IPS DF 4.7 (cell line): Measurements from ENCODE around the gene ADSS1.
A peak's percentile ranks its signal among the peaks of the same experiment; 100 is the strongest.

Experiments used
- DNase-seq: peaks from one replicate; pipeline ENCODE4 v3.0.0-alpha.2; 2013; ENCODE audit warnings: low spot score; ENCODE audit errors: extremely low read depth

Gene ADSS1

DNA sequence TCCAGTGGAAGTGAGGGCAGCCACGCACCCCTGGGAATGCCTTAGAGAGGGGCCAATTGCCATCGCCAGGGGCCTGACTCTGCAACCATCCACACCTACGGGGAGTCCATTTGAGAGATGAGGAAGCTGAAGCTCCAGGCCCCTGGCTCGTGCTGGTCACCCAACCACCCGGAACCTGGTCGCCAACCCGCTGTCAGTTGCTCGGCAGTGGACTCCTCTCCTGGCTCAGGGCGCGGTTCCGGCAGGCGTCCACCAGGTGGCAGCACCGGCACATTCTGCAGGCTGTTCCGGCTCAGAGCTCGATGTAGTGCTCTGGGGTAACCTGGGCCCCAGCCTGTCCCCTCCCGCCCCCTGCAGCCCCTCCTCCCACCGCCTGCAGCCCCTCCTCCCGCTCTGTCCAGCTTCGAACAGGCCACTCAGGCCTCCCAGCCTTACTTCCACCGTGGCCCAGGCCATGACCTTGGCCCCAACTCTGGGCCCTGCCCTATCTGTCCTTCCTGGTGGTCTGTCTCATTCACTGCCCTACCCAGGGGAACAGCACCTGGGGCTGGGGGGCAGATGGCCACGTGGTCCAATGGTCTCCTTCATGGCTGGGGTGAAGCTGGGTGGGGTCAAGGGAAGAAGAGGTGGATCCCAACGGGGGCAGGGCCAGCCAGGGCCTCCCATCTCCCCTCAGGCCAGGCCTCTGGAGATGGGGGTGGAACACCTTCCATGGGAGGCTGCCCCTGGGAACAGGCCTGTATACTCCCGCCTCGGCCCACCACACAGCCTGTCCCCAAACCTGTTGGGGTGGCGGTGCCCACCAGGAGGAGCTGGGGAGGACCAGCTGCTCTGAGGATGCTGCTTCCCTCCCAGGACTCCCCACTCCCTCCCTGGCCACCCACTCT lies 44.7 kb downstream of the ADSS1 start:
- peak; percentile 49 for DNase-seq

DNA sequence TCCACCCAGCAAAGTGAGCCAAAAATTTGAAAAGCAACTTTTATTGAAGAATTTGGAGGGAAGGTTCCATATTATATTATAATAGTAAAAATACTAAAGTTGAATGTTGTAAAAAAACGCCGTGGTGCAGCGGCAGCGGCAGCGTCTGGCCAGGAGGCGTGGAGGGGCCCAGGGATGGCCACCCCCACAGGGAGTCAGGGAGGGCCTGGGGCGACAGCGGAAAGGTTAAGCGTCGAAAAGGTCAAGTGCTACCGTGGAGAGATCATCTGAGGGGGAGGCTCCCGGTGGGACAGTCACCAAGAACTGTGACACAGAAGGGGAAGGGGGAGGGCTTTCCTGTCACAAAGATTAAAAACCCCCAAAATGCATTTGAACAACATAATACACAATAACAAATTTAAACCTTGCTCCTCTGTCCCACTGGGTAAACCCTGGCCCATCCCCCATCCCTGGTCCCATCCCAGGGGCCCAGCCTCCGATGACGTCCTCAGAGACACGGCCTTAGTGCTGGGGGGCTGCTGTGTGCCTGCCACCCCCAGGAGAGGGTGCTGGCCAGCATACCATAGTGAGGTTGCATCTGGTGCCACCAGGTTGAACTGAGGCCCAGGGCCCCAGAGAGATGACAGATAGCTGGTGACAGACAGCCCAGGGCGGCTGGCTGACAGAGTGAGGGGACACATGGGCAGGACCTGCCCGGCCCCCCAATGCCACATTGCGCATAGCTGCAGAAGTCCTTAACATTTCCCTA lies 45.5 kb downstream of the ADSS1 start:
- DNase-seq: no peak

DNA sequence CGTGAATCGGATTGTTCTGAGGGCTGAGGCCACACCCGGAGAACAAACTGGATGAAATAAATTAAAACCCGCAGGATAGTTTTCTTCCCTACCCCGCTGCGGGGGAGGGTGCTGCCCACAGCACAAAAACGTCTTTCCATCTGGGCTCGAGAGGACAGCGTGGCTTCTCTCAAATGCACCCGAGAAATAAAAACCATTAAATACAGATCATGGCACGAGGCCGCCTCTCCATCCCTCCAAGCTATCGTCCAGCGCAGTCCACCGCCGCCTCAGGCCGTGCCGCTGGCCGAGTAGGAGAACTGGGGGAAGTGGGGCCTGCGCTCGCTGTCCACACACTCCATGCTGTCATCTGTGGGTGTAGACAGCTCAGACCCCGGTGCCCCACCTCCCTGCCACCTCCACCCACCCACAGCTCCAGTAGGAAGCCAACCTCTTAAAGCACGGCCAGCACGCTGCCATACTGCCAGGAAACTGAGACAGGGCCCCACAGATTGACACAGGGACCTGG lies 46.1 kb downstream of the ADSS1 start:
- no peak for DNase-seq

DNA sequence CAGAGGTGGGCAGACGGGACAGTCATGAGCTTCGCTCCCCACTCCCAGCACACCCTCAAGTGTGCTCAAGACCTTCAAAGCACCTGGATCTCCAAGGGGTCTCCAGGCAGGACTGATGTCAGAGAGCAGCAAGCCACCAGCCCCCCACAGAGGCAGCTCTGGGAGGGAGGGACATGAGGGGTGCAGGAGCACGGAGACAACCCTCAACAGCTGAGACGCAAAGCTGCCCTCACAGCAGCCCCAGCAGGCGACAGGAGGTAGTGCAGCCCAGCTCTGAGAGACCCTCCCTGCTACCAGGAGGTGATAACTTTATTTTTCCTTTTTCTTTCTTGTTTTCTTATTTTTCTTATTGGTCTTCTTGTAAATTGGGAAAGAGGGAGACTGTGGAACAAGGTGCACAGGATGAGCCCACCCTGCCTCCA lies 46.8 kb downstream of the ADSS1 start:
- DNase-seq: no peak

DNA sequence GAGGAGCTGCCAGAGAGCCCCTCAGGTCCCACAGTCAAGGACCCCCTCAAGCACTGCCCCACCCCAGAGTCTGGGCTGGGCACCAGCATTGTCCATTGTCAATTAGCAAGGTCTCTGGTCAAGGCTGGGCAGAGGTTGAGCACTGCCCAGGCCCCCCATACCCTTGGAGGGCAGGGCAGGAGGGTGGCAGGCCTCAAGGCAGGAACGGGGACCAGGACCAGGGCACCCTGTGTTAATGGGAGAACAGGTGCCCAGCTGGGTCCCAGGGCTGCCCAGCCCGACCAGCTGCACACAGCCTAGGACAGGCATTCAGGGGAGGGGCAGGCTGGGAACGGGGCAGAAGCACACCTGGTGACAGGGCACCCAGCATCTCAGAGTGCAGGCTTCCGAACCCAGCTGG lies 47.3 kb downstream of the ADSS1 start:
- DNase-seq: no peak

DNA sequence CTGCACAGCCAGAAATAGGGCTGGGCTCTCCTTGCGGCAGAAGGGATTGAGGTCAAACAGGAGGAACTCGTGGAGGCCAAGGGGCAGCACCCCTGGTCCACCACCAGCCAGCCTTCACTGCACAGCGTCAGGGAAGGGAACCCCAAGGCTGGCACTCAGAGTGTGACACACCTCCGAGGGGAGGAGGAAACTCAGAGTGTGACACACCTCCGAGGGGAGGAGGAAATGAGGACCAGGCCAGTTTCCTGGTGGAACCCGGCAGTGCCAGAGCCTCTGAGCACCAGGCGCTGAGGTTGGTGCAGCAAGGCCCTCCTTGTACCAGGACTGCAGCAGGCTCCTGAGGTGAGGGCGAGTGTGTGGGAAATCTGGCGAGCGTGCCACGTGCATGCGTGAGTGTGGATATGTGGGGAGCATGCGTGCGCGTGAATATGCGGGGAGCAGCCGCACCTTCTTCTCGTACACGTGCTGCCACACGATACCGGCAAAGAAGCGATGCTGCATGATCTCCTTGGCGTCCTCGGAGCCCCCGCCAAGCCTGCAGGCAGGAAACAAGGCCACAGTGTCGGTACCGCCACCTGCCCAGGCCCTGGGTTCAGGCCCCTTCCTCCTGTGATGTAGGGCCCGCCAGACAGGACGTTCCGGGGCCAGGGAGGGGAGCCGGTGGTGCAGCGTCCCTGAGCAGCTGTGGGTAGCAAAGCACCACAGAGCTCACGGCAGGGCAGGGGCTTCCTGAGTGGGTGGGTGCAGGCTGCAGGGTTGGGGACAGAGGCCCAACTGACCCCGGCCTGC lies 48.1 kb downstream of the ADSS1 start:
- DNase-seq: no peak

DNA sequence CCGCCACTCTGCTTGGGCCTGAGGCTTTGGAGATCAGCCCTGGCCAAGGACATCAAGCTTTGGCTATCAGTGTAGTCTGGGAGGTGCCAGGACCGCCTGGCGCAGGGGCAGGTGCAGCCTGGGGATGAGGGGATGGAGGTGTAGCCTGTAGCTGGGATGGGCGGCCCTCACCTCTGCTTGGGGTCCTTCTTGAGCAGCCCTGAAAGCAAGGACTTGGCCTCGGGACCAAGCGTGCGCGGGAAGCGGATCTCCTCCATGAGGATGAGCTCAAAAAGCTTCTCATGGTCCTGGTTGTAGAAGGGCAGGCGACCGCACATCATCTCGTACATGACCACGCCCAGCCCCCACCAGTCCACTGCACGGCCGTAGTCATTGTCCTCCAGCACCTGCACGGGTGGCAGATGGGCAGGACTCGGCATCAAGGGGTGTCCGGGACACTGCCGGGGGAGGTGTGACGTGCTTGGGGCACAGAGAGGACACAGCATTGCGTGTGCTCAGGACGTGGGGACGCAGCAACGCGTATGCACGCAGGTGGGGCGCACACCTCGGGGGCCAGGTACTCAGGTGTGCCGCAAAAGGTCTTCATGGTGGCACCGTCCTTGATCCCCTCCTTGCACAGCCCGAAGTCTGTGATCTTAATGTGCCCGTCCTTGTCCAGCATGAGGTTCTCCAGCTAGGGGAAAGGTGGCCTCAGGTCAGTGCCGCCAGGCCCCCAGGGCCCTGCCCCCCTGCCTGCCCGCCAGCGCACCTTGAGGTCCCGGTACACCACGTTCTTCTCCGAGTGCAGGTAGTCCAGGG lies 48.9 kb downstream of the ADSS1 start:
- DNase-seq: no peak

DNA sequence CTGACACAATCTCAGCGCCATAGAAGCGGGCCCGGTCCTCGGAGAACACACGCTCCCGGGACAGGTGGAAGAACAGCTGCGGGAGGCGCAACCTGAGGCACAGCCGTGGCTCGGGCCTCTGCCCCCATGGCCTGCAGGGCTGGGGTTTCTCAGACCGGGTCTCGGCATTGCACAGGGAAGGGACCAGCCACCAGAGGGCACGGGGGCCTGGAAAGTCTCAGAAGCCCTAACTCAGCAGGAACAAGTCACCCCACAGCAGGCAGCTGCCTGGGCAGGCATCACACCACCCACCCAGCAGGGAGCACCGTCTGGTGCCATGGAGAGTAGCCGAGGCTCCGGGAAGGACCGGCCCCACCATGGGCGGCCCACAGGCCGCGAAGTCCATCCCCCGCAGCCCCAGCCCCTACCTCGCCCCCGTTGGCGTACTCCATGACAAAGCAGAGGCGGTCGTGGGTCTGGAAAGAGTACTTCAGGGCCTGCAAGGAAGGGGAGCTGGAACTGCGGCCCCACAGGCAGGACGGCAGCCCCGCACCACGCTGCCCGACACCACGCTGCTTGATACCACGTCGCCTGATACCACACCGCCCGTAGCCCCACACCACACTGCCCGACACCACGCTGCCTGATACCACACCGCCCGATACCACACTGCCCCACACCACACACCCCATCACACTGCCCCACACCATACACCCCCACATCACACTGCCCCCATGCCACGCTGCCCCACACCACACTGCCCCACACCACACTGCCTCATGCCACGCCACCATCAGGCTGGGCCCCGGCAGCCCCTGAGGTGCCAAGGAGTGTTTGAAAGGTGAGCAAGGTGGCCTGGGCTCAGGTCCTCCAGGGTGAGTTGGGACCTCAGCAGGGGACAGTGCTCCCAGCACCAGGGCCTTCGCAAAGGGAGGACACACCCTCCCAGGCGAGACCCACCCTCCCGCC lies 49.8 kb downstream of the ADSS1 start:
- no peak for DNase-seq

DNA sequence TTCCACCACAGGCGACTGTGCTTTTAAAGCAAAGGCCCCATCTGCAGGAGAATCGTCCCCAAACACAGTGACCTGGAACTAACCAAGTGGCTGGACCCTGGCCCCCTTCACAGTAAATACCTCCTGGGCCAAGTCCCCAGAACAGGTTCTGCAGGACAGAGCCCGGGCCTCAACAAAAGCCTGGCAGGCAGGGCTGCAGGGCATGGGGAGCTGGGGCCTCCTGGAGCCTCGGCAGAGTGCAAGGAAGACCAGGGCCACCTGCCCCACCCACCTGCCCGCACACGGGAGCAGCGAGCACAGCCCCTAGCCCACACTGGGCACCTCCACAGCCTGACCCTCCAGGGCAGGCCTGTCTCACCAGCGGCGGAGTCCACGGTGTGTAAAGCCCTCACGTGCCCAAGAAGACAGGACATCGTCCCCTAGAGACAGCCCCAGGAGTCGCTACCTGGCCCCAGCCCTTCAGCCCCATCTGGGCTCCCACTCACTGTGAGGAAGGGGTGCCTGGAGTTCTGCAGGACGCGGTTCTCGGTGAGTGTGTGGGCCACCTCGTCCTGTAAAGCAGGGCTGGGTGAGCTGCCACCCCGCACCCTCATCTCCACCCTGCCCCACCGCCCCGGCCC lies 50.5 kb downstream of the ADSS1 start:
- no peak for DNase-seq

DNA sequence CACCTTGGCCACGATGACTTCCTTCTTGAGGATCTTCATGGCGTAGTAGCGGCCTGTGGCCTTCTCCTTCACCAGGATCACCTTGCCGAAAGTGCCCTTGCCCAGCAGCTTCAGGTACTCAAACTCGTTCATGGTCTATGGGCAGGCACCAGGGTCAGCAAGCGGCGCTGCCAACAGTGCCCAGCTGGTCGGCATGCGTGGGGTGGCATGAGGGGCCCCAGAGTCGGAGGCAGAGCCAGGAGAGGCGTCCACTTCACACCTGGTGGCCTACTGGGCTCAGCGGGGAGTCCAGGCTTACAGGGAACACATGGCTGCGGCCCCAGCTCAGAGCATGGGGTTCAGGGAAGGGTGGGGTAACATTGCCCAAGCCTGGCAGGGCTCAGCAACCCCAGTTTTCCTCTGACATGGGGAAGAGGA lies 51.1 kb downstream of the ADSS1 start:
- DNase-seq: no peak

DNA sequence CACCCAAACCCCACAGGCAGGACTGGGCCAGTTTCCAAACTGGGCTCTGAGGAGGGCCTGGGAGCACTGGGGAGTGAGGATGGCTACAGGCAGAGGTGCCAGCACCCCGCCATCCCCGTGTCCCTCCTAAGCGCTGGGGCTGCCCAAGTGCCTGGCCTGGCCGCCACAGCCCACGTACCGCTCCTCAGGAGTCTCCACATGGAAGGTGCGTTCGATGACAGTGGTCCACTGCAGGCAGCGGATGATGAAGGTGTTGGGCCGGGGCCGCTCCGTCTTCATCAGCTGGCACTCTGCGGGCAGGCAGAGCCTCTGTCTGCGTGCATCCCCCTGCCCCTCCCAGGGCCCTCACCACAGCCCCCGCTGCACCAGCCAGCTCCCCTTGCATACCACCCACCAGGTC lies 52.5 kb downstream of the ADSS1 start:
- no peak for DNase-seq

DNA sequence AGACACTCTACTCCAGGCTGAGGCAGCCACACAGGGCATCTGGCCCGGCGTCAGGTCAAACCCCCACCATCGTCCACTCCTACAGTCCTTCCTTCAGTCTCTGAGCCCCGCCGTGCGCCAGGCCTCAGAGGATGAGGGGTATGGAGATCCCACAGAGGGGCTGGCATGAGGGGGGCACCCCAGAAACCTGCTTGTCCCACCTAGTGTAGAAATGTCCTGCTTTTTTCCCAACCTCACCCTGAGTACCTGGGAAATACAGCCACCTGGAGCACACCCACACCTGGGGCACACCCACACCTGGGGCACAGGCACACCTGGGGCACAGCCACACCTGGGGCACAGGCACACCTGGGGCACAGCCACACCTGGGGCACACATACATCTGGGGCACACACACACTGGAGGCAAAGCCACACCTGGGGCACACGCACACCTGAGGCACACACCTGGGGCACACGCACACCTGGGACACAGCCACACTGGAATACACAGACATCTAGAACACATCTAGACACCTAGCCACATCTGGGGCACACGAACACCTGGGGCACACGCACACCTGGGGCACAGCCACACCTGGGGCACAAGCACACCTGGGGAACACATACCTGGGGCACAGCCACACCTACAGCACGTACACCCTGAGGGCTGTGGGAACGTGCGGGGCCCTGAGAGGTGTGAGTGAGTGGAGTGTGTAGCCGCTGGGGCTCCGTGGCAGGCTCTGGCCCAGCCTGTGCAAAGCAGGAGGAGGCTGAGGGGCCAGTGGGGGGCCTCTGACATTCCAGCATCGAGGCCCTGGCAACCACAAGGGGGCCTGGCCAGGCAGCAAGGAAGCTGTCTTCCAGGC lies 53.2 kb downstream of the ADSS1 start:
- DNase-seq: no peak

DNA sequence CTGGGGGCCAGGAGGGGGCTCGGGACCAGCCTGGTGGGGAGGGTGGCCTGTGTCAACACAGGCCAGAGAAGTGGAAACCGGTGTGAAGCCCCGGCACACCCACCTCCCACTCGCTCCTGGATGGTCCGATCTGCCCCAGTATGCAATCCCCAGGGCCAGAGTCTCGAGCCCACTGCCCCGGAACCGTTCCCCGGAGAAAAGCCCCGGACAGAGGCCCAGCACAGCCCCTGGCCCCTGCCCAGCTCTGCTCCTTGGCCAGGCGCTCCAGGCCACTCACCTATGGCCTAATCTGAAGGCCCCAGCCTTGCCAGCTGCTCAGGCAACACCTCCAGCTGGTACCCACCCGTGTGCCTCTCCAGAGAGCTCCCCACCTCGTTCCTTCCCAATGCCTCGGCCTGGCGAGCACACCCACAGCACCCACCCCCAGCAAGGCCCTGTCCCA lies 53.8 kb downstream of the ADSS1 start:
- no peak for DNase-seq

DNA sequence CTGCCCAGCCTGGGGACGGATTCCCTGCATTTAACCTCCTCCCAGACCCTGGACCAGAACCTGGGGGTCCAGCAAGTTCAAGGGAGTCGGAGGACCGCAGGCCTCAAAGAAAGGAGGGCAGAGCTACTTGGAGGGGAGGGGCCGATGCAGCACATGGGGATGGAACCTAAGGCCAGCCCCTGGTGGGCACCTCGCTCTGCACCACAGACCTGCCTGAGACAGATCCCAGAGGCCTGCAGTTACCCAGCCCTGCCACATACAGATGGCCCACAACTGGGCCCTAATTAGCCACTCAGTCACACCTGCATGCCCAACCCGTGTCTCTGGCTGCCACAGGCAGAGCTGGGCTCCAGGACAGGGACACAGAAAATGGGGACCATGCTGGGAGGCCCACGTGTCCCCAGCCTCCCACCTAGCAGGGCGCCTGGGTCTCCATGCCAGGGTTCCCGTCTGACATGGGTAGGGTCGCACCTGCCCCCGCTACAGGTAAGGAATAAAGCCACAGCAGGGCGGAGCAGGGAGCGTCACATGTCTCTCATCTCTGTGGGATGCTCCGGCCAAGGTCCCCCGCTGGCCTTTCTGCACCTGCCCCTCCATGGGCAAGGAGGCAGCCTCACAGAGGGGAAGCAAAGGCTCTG lies 54.8 kb downstream of the ADSS1 start:
- no peak for DNase-seq

DNA sequence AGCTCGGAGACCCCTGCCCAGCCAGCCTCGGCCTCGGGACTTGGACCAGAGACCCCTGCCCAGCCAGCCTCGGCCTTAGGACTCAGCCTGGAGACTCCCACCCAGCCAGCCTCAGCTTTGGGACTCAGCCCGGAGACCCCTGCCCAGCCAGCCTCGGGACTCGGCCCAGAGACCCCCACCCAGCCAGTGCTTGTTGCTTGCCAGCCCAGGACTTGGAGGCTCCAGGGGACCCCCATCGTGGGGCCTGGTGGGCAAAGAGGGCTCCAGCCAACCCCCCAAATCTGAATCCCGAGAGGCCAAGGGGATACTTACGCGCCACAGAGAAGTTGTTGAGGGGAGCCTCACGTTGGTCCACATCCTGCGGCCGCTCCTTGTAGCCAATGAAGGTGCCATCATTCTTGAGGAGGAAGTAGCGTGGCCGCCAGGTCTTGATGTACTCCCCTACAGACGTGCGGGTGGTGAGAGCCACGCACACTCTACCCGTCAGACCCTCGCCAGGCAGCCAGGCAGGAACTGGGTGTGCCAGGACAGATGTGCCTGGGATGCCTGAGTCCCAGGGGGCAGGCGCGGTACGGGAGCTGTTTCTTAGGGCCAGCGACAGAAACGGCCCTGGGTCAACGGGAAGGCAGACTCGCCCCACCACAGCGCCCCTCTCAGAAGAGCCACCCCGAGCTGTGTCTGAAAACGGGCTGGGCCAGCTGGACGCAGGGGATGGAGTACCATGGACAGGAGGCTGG lies 55.9 kb downstream of the ADSS1 start:
- no peak for DNase-seq

DNA sequence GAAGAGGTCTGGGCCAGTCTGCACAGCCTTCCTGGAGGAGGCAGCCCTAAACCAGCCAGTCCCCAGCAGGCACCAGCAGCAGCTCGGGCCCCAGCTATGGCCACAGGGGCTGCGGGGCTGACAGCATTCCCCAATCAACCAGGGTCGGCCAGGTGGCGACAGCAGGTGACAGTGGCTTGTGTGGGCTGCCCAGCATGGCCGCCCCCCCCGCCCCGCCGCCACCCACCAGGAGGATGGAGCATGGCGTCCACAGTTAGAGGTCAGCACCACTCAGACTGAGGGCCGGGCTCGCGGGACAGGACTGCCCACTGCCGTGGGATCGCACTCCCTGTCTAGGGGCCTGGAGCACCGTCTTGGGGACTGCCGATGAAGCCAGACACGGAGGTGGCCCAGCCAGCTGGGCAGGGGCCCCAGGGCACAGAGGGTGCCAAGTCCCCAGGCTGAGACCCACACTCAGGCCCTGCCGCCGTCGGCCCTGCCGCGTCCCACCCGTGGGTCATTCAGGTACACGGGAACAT lies 56.5 kb downstream of the ADSS1 start:
- no peak for DNase-seq
